Endothelial cell (in vitro differentiated cells): ENCODE results near the gene NRROS. TPM values are rescaled to one million over a fixed set of nuclear protein-coding genes. Genes with fewer than 3 reads are reported as not detected.

Experiments used
- DNase-seq: peaks from one replicate; pipeline ENCODE4 v3.0.0; 2021; ENCODE audit warnings: low spot score
- H3K27ac Mint-ChIP-seq: one replicate; pipeline ENCODE4 v1.8.0; 2021; ENCODE audit warnings: mixed read lengths, inconsistent platforms; ENCODE audit not compliant: unreplicated experiment
- H3K27me3 Mint-ChIP-seq: one replicate; pipeline ENCODE4 v1.8.0; 2021; ENCODE audit warnings: mild to moderate bottlenecking, moderate library complexity, mixed read lengths, inconsistent platforms; ENCODE audit not compliant: unreplicated experiment
- H3K36me3 Mint-ChIP-seq: one replicate; pipeline ENCODE4 v1.8.0; 2021; ENCODE audit warnings: mild to moderate bottlenecking, low read depth, mixed read lengths, inconsistent platforms; ENCODE audit not compliant: unreplicated experiment
- H3K4me1 Mint-ChIP-seq: one replicate; pipeline ENCODE4 v1.8.0; 2021; ENCODE audit warnings: mild to moderate bottlenecking, mixed read lengths, inconsistent platforms; ENCODE audit not compliant: unreplicated experiment
- H3K4me3 Mint-ChIP-seq: one replicate; pipeline ENCODE4 v1.8.0; 2021; ENCODE audit warnings: mild to moderate bottlenecking, mixed read lengths, inconsistent platforms; ENCODE audit not compliant: unreplicated experiment
- H3K9me3 Mint-ChIP-seq: one replicate; pipeline ENCODE4 v1.8.0; 2021; ENCODE audit warnings: mixed read lengths, inconsistent platforms; ENCODE audit not compliant: unreplicated experiment
- CTCF ChIP-seq: fragments of 200-600 bp; sonication (generic); IDR thresholded peaks from one replicate; pipeline ENCODE4 v1.5.0; 2021; ENCODE audit warnings: antibody characterized with exemption; ENCODE audit not compliant: unreplicated experiment
- total RNA-seq: library from RNA; stranded (reverse); fragmentation: NEBNext Ultra II Directional; extraction: Animal tissue kit (Norgen Biotek cat#: 25700); gene quantifications from one replicate; pipeline ENCODE4 v1.2.1, GENCODE V29; 2021; ENCODE audit not compliant: unreplicated experiment

Gene NRROS
- total RNA-seq, 1 donor from 2014 or later = 18.6 TPM

- H3K27ac Mint-ChIP-seq = no peak overlapping the region
- no peaks in the 10 kb centered on the region for H3K4me1 Mint-ChIP-seq
Measured at GRCh38 chr3:196694941-196695848, 55.7 kb downstream of the NRROS start.

GRCh38 chr3:196695849-196696226 is 56.3 kb downstream of the NRROS start:
- Mint-ChIP-seq H3K9me3 (no peaks in the 10 kb centered on the region), H3K27me3 (no peaks in the 10 kb centered on the region), H3K36me3 (no peaks in the 10 kb centered on the region), H3K4me1 (no peaks in the 10 kb centered on the region), H3K27ac (no peak overlapping the region), H3K4me3 (no peak overlapping the region)
- no peak for DNase-seq
- no peak for TF ChIP-seq CTCF

More at GRCh38 chr3:196694941-196695848, 55.7 kb downstream of the NRROS start:
- Mint-ChIP-seq H3K9me3 (no peaks in the 10 kb centered on the region), H3K4me3 (no peak overlapping the region), H3K36me3 (no peaks in the 10 kb centered on the region), H3K27me3 (no peaks in the 10 kb centered on the region)
- no peak for DNase-seq
- TF ChIP-seq CTCF = no peak

GRCh38 chr3:196697270-196697669 is 57.8 kb downstream of the NRROS start:
- no peak for DNase-seq
- no peaks in the 10 kb centered on the region for H3K36me3 Mint-ChIP-seq
- no peaks in the 10 kb centered on the region for H3K4me1 Mint-ChIP-seq
- no peak overlapping the region for H3K4me3 Mint-ChIP-seq
- TF ChIP-seq CTCF = no peak
- H3K27me3 Mint-ChIP-seq = no peaks in the 10 kb centered on the region
- H3K27ac Mint-ChIP-seq = no peak overlapping the region
- H3K9me3 Mint-ChIP-seq = no peaks in the 10 kb centered on the region

GRCh38 chr3:196699749-196700148 is 60.3 kb downstream of the NRROS start:
- no peak overlapping the region for H3K4me3 Mint-ChIP-seq
- no peak overlapping the region for H3K27ac Mint-ChIP-seq
- TF ChIP-seq CTCF = no peak
- H3K9me3 Mint-ChIP-seq = no peaks in the 10 kb centered on the region
- no peaks in the 10 kb centered on the region for H3K36me3 Mint-ChIP-seq
- peaks cover 4% of the 10 kb centered on the region for H3K4me1 Mint-ChIP-seq
- H3K27me3 Mint-ChIP-seq = no peaks in the 10 kb centered on the region
- DNase-seq = no peak

GRCh38 chr3:196700801-196701200 is 61.3 kb downstream of the NRROS start:
- no peak for TF ChIP-seq CTCF
- Mint-ChIP-seq H3K27ac (no peak overlapping the region), H3K36me3 (no peaks in the 10 kb centered on the region), H3K9me3 (no peaks in the 10 kb centered on the region), H3K27me3 (no peaks in the 10 kb centered on the region), H3K4me1 (peaks cover 4% of the 10 kb centered on the region), H3K4me3 (no peak overlapping the region)
- no peak for DNase-seq
